ENCODE measurements around the gene WWTR1. TPM values are rescaled to one million over a fixed set of nuclear protein-coding genes. Genes with fewer than 3 reads are reported as not detected.

The WWTR1 gene
- total and polyA plus RNA-seq, 4 donors: 4.5 to 11.8 (median 9.0) TPM

GRCh38 chr3:149670742-149671492 lies 13.1 kb upstream of the WWTR1 start:
- H3K4me1 ChIP-seq (ENCODE audit: control insufficient read depth in 4 of 4, insufficient read depth in 4 of 4, low read length in 3 of 4): peaks cover 0 to 4% (median under 1%) of the 10 kb centered on the region in 4 donors
- no peaks in the 10 kb centered on the region for H3K9me3 ChIP-seq (ENCODE audit: control insufficient read depth in 4 of 4, low read length in 3 of 4)
- no peak overlapping the region for H3K4me3 ChIP-seq (ENCODE audit: low read depth in 1 of 3, low read length in 3 of 3)
- no peak for DNase-seq (ENCODE audit: low spot score)
- TF ChIP-seq ZBTB33 (IDR thresholded peaks at IDR 0.05): no peak
- no peak for TF ChIP-seq MAX (IDR thresholded peaks at IDR 0.05)
- no peak for TF ChIP-seq CTCF (IDR thresholded peaks at IDR 0.05; ENCODE audit: low read depth, low read length, missing input control)
- no peak for TF ChIP-seq GABPA (IDR thresholded peaks at IDR 0.05 in 1 of 2, conservative IDR thresholded peaks at IDR 0.05 in 1 of 2)
- no peak for TF ChIP-seq ATF3 (IDR thresholded peaks at IDR 0.05)
- TF ChIP-seq FOXA2 (IDR thresholded peaks at IDR 0.05): no peak
- TF ChIP-seq HNF4A (conservative IDR thresholded peaks at IDR 0.05): no peak
- TF ChIP-seq YY1 (IDR thresholded peaks at IDR 0.05): no peak
- no peak for TF ChIP-seq EGR1 (IDR thresholded peaks at IDR 0.05; ENCODE audit: low read depth in 2 of 2)
- TF ChIP-seq REST (IDR thresholded peaks at IDR 0.05): no peak
- no peak for TF ChIP-seq JUND (IDR thresholded peaks at IDR 0.05)
- no peak for TF ChIP-seq NR2F2 (IDR thresholded peaks at IDR 0.05)
- H3K27me3 ChIP-seq (ENCODE audit: control insufficient read depth in 4 of 4, insufficient read depth in 4 of 4, low read length in 3 of 4): no peaks in the 10 kb centered on the region
- H3K9ac ChIP-seq (ENCODE audit: low read depth in 1 of 2, low read length in 2 of 2): no peak overlapping the region
- H3K27ac ChIP-seq (ENCODE audit: low read depth in 1 of 2, low read length in 2 of 2): no peak overlapping the region
- H3K36me3 ChIP-seq (ENCODE audit: control insufficient read depth in 4 of 4, insufficient read depth in 3 of 4, low read depth in 1 of 4, low read length in 3 of 4): no peaks in the 10 kb centered on the region
- 41% methylated on average over 10 of the region's 10 CpGs for WGBS

GRCh38 chr3:149667576-149667975 lies 9.8 kb upstream of the WWTR1 start:
- Histone ChIP-seq H3K27me3 (ENCODE audit: control insufficient read depth in 4 of 4, insufficient read depth in 4 of 4, low read length in 3 of 4) (no peaks in the 10 kb centered on the region), H3K4me1 (ENCODE audit: control insufficient read depth in 4 of 4, insufficient read depth in 4 of 4, low read length in 3 of 4) (peaks cover 0 to 4% (median under 1%) of the 10 kb centered on the region in 4 donors), H3K27ac (ENCODE audit: low read depth in 1 of 2, low read length in 2 of 2) (no peak overlapping the region), H3K9me3 (ENCODE audit: control insufficient read depth in 4 of 4, low read length in 3 of 4) (no peaks in the 10 kb centered on the region), H3K9ac (ENCODE audit: low read depth in 1 of 2, low read length in 2 of 2) (no peak overlapping the region), H3K36me3 (ENCODE audit: control insufficient read depth in 4 of 4, insufficient read depth in 3 of 4, low read depth in 1 of 4, low read length in 3 of 4) (no peaks in the 10 kb centered on the region), H3K4me3 (ENCODE audit: low read depth in 1 of 3, low read length in 3 of 3) (no peak overlapping the region)
- WGBS: 87% methylated on average over 2 of the region's 2 CpGs
- no peak for DNase-seq (ENCODE audit: low spot score)
- no peak for TF ChIP-seq FOXA1 (IDR thresholded peaks at IDR 0.05)
- TF ChIP-seq FOXA2 (IDR thresholded peaks at IDR 0.05): no peak
- no peak for TF ChIP-seq HNF4A (conservative IDR thresholded peaks at IDR 0.05)
- no peak for TF ChIP-seq RAD21 (IDR thresholded peaks at IDR 0.05)
- TF ChIP-seq RXRA (IDR thresholded peaks at IDR 0.05): no peak
- TF ChIP-seq GABPA (IDR thresholded peaks at IDR 0.05 in 1 of 2, conservative IDR thresholded peaks at IDR 0.05 in 1 of 2): no peak
- no peak for TF ChIP-seq MAX (IDR thresholded peaks at IDR 0.05)

Measured in liver (tissue), 9 donors.